Effector CD4-positive, alpha-beta T cell (primary cell): ENCODE data around the gene SGMS1.

Experiments used
- DNase-seq: peaks from one replicate; pipeline ENCODE4 v3.0.0-alpha.2; 2020

SGMS1 gene

DNA sequence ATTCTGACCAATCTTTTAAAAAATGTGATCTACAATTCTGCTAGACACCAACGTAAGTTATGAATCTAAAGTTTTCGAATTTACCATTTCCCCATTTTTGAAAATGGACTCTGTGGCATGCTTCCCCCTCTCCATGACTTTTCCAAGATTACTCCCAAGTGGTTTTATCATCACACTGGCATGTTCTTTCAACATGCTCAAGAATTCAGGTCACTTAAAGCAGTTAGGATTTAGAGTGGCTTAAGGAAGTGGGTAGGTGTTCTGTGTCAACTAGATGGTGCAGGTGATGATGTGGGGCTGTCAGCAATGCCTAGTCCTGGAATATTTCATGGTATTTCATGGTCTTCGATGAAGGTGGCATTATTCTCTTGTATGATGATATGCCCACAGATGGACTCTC, 208.5 kb downstream of the SGMS1 start:
- DNase-seq, result no peak

DNA sequence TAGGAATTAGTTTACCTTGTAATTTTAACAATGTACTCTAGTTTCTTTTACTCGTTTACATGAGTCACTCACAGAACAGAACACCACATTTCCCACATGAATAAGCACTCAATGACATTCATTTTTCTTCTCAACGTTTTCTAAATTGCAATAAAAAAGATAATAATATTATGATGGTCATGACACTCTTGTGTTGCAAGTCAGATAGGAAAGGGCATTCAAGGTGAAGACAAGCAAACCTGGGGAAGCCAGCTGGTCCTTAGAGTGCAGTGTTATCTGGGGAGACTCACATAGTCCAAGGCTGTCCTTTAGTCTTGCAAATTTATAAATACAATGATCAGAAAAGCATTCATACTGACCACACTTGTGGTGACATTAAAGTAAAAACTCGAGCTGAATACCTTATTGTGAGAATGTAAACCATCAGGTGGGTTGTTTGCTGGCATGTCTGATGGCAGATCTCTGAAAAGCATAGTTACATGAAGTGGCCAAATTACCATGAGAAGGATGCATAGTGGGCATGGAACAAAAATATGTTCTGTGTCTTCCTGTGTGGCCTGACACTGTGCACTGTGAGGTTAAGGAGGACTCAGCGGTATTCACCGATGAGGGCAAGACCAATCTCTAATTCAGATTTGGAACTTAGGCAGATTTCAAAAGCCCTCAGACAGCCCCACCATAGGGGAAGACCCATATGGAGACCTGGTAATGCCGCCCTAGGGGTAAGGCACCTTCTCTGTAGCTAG, 213.5 kb downstream of the SGMS1 start:
- no peak for DNase-seq

DNA sequence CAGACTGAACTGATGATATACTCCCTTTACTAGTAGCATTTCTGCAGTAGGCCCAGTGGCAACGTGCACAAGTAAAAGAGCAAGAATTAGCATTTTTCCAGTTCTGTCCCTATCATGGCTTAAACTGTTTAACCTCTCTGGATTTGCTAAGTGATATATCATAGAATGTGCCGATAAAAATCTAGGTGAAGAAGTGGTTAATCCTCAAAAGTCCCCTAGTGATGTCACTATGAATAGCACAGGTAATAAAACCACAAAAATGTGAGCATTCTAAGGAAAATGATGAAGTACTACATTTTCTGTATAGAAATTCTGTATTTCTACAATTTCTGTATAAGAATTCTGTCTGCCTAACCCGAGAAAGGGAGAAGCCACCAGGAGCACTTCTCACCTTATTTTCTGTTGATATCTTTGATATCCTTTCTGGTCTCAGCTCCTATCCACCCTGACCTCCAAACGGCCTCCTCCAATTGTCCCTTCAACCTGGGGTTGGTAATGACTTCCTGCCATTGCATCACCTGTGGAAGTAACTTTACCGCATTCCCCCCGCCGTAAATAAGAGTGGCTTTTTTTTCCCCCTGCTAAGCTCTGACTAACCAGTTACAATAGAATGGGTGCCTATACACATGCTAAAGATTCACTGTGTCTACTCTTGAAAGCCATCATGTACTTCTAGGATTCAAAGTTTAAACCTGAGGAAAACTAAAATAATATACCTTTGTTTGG, 216.5 kb downstream of the SGMS1 start:
- no peak for DNase-seq

DNA sequence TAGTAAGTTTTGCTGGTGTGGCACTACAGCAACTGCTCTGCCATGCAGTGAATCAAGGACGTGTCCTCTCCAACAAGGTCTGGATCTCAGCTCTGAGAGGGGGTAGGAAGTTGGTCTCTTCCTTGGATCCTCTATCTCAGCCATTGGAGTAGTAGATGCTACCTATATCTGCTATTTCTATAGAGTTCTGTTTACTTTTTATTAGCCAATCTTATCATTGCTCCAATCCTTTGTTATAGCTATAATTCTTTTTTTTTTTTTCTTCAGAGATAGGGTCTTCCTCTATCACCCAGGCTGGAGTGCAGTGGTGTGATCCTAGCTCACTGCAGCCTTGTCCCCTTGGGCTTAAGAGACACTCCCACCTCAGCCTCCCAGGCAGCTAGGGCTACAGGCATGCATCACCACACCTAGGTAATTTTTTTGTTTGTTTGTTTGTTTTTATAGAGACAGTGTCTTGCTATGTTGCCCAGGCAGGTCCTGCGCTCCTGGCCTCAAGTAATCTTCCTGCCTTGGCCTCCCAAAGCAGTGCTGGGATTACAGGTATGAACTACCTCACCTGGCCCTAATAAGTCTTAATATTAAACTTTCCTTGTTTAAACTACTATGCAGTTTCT, 217.2 kb downstream of the SGMS1 start:
- DNase-seq, result no peak

DNA sequence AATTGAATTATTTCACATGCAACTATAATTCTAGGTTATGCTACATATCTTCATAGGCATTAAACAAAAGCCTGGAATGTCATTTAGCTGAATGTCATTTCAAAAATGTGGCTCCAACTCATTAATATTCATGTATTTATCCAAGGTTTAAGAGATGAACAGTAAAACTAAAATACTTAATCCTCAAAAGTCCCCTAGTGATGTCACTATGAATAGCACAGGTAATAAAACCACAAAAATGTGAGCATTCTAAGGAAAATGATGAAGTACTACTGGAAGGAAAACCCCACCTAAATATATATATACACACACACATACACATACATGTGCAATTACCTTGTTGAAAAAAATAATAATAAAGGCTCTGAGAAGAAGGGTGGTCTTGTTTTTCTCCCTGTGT, 218.0 kb downstream of the SGMS1 start:
- no peak for DNase-seq

DNA sequence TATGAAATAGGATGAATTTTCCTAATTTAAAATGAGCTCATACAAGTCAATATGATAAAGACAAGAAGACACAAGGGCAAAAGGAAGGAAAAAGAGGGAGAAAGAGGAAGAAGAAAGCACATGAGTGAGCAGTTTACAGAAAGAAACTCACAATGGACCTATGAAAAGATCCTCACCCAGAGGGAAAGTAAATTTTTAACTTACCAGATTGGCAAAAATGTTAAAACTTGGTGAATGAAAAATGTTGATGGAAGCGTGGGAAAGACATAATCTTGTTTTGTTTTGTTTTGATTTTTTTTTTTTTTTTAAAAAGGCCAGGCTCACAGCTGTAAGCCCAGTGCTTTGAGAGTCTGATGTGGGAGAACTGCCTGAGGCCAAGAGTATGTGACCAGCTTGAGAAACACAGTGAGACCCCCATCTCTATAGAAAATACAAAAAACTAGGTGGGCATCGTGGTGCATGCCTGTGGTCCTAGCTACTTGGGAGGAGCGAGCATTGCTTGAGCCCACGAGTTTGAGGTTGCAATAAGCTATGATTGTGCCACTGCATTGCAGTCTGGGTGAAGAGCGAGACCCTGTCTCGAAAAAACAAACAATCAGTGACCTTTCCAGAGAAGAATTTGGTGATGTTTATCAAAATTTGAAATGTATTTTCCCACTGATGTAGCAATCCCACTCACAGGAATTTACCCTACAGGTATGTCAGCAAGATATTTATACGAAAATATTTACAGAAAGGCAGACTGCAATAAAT, 219.6 kb downstream of the SGMS1 start:
- DNase-seq, result no peak

DNA sequence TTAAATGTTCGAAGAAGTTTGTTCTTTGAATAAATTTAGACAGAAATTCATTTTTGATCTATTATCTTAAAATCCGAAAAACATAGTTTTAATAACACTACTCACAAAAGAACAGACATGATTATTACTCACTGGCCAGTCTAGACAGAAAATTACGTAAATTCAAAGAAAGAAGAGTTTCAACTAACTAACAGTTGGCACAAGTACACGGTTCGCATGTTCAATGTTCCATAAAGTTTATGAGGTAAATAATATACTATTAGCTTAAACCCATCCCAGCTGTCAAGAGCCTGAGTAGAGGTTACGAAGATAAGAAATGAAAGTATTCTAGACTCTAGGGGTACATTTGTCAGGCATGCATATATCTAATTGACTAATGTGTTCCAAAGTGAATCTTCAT, 220.7 kb downstream of the SGMS1 start:
- DNase-seq, result no peak

DNA sequence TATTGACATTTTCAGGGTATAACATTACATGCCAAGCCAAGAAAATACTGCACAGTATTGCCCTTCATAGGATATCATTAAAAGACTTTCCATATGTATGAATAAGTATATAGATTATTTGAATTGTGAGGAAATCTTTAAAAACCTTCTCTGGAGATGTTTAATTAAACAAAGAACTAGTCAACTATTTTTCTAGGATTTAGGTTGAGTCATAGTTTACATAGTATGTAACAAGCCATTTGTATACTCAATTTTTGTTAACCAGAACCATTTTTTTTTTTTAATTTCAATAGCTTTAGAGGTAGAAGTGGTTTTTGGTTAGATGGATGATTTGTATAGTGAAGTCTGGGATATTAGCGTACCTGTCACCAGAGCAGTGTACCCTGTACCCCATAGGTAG, 221.3 kb downstream of the SGMS1 start:
- DNase-seq, result no peak

DNA sequence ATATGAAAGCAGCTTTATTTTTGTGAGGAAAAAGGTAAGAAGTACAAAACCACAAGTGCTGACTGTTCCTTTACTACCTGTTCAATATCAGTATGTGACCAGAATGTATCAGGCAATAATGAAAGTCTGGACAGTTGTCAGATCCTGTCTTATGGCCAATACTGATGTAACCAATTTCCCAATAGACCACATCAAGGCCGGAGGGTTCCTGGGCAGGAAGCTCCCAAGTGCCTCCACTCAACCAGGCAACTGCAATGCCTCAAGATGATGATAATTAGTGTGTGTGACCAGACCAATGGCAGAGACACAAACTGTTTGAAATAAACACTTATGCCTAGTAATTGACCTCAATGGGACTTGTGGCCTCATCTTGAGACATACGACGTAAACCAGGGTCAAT, 223.1 kb downstream of the SGMS1 start:
- DNase-seq, result no peak

DNA sequence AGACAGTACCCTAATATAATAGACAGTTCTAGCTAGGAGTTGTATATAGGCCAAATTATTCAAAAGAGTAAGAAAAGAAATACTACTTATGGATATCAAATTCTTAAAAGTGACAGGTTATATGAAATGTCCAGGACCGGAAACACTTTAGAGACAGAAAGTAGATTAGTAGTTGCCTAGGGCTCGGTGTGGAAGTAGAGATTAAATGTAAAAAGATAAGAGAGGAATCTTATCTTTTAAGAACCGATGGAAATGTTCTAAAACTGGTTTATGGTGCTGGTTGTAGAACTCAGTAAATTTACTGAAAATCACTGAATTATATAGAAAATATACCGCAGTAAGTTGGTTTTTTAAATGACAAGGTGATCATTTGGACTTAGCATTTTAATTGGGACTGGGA, 224.9 kb downstream of the SGMS1 start:
- DNase-seq, result no peak

DNA sequence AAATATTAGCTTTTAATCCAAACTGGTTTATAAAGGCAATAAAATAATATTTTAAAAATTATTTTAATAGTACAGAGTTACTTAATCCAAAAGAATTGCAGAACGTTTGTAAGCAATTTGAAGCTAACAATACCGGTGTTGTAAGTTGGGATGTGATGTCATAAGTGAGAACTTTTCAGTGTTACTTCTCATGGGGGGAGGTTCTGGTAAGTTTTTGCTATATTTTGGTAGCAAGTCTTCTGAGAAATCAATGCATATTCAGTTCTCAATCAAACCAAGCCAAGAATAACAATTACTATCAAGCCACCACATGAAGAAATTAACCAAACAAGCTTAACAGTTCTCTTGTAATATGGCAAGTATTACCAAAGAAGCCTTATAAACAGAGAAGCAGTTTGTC, 225.4 kb downstream of the SGMS1 start:
- no peak for DNase-seq

DNA sequence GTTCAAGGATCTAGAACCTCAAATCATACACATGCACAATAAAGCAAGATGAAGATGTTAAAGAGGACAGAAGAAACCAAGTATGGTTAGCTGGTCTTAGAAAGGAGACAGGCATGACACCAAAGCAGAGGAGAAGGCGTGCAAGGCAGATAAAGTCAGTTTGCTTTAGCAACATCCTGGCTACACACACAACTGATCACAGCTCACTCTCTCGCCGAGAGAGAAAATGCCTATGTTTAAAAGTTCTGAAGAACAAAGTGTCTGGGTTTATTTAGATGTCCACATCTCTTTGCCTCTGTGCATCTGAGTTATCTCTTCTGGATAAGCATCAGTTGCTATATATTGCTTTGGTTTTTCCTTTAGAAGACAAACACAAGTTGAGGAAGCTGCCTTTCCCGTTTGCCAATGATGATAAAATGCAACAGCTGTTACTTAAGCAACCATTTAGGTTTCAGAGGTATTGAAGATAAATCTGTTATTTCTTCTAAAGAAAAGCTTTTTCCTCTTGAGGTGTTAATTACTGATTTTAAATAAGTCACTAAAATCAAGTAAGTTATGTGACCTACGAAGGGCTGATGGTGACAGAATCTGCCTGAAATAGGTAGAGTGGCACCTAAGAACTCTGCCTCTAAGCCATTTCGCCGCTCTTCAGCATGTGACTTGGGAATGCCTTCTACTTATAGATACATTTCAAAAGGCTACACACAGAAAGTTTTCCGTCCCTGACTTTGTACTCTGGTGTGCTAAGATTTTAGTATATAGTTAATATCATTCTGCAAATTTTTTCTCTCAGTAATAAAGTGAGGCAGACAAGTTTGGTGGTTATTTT, 226.2 kb downstream of the SGMS1 start:
- no peak for DNase-seq

DNA sequence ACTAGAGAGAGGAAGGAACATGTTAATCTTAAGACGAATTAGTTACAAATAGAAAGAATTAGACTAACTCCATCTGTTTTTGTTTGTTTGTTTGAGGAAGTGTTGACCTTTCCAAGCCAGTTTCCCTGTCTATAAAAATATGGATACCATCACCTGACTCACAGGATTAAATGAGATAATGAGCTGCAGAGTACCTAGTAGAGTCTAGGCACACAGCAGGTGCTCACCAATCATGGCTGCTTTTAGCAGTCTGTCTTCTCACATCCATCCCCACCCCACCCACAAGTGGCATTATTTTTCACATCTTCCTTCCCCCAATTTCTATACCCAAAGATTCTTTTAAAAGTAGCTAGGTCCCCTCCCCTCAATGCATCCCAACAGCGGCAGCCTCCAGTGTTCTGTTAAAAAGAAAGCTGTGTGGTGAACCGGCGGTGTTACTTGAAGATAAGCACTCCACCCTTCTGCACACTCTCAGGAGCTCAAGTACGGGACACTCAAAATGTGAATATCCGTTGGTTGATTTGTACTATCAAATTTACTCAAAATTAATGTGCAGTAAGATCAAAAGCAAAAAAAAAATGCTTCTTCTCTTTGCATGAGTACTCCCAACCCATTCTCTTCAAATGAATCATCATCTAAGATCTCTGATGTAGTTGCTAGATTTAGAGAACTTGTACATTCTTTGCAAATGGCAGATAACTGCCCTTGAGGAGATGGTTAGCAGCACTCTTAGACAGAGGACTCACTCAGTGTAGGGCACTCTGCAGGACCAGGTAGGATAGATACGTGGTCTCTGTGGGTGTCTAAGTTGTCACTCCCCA, 227.1 kb downstream of the SGMS1 start:
- DNase-seq, result no peak

DNA sequence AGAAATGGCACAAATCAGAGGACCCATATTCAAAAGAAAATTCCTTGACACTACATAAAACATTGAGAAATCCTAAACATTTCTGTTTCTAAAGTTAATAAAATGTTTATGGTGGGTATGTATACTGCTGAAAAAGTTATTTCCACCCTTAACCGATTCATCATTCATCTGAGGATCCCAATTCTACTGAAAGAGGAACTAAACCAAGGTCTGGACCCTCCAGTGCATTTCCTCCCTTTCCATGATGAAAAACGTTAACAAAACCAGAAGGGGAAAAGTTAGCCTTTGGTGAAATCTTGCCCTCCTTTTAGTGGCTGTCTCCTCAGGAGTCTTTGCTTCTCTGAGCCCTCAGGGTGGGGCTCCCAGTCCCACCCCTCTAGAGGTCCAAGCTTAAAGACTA, 227.9 kb downstream of the SGMS1 start:
- DNase-seq, result no peak

DNA sequence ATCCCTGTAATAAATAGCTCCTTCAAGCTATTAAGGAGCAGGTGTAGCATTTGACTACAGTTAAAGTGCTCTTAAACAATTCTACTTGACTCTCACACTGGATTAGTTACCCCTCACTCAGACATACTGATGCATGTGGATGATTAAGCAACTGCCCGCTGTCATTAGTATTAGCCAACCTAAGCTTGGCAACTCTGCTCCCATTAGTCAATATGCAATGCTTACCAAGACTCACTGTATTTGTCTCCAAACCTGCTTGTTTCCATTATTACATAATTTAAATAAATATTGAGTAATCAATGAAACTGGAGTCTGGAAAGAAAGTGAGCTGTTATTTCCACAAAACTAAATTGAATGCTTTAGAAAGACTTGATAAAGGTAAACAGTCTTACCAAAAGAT, 228.5 kb downstream of the SGMS1 start:
- DNase-seq, result no peak

DNA sequence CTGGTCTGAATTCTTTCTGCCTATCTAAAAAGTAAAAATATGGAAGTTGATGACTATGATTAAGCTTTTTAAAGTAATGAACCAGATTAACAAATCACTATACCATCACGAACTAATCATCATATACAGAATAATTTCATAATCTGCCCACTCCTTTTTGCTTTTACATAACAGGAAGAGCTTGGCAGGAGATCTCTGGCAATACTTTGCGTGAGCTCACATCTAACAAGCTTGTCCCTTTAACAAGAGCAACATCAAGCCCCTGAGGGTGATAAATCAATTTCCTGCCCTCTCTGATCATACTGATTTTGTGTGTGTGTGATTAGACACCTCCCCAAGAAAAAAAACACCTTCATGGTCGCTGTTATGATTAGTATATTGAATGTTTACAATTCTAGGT, 228.9 kb downstream of the SGMS1 start:
- DNase-seq, result no peak

DNA sequence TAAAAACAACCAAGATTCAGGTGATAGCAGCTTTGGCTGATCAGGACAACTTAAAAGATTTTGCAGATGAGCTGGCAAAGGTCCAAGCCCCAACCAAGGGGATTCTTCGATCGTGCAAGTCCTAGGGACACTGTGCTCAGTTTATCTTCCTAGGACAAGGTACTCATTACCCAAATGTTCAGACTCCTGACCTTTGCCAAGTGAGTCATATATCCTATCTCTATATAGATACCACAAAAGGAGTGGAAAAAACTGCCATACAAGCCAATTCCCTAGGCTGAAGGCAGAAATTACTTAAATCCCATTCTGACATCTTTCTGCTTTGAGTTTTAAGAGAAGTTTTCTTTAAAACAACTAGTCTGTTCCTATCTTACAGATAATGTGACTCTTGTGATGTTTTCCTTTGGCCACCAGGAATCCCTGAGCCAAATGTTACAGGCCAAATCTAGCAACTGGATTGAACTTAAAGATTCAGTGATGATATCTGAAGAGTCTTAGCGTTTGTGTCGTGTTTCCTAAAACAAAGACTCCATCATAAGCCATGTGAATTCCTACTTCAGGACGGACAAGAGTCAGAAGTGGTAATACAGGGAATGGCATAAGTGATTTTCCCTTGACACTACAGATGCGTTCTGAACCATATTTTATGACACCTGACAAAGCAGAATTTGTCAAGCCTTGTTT, 229.8 kb downstream of the SGMS1 start:
- no peak for DNase-seq

DNA sequence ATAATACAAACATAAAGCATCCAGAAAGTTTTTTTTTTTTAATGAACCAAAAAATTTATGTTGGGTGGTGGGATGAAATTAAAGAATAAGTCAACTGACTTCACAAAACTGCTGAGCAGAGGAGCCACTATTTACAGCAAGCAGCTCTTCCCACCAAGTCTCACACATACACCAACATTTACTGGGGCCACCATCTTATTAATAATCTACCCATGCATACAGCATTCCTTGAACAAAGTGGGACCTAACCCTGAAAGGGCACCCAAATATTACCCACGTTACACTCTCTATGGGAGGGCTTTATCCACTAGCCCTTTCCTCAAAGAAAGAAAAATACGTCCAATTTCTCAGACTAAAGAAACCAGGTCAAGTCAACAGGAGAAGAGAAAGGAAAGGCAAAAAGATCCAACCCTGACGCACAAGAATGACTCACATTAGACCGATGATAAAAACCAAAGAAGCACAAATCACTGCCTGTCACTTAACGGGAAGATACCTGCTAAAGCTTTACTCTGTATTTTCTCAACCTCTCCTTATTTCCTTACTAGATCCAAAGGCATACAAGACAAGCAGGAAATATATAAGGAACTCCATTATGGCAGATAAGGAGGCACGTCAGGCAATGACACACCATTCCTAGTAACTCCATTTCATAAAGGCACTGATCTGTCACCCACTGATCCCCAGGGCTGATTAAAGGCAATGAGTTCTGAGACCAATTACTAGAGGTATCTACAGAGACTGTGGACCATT, 230.6 kb downstream of the SGMS1 start:
- DNase-seq, result no peak

DNA sequence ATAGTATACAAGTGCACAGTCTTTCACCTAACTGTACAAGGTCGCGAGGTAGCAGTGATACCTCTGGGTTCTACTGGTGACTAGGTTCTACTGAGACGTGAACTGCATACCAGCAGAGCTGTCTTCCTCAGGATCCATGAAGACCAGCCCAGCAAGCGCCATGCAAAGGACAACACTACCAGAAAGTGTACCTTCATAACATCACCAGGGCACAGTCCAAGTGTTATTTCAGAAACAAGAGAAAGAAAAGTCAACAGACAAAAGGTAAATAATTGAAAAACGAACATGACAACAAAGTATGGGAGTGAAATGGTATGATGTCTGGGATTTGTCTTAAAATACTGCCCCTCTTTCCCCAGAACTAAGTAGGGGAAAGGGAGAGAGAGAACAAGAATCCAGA, 231.3 kb downstream of the SGMS1 start:
- DNase-seq, result no peak

DNA sequence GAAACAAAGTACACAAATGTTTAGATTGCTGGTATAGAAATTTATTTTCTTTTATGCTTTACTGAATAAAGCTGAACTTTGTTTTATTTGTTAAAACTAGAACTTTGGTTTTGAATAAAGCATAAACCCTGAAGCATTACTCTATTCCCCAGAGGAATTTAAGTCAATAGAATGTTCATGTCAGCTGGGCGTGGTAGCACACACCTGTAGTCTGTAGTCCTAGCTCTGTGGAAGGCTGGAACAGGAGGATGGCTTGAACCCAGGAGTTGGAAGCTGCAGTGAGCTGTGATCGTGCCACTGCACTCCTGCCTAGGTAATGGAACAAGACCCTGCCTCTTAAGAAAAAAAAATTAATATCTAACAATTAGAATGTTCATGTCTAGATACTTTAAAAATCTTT, 233.5 kb downstream of the SGMS1 start:
- no peak for DNase-seq
